Measurements from ENCODE around the gene PRSS38. TPM values are rescaled to one million over a fixed set of nuclear protein-coding genes. Genes with fewer than 3 reads are reported as not detected.

The PRSS38 gene
- total RNA-seq = not detected

DNA sequence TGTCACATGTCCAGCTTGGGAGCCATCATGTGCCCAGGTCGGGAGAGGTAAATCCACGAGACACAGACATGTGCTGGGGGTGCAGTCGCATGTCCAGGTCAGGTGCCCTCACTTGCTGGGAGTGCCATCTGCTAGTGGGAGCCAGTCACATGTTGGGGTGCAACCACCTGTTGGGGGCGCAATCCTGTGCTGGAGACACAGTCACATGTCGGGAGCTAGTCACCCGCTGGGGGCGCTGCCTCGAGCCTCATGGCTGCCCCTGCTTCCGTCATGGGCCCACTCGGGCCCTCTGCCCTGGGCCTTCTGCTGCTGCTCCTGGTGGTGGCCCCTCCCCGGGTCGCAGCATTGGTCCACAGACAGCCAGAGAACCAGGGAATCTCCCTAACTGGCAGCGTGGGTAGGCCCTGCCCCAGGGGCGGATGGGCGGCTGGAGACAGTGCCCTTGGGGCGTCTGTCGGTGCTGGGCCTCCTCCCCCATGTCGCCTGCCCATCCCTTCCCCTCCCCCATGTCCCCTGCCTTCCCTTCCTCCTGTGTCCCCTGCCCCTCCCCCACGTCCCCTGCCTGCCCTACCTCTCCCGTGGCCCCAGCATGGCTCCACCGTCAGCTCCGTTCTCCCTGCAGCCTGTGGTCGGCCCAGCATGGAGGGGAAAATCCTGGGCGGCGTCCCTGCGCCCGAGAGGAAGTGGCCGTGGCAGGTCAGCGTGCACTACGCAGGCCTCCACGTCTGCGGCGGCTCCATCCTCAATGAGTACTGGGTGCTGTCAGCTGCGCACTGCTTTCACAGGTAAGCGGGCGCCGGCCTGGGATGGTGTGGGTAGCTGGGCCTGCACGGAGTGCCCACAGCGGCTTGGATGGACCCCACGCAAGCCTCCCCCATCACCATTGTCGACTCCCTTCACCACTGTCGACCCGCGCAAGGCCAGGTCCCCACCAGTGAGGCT, at the start of gene PRSS38:
PRSS38 (plus strand) TSS at position 208 of the 942 bp plus-strand sequence; CDS start at position 250, 42 bp downstream.
- DNase-seq = no peak

DNA sequence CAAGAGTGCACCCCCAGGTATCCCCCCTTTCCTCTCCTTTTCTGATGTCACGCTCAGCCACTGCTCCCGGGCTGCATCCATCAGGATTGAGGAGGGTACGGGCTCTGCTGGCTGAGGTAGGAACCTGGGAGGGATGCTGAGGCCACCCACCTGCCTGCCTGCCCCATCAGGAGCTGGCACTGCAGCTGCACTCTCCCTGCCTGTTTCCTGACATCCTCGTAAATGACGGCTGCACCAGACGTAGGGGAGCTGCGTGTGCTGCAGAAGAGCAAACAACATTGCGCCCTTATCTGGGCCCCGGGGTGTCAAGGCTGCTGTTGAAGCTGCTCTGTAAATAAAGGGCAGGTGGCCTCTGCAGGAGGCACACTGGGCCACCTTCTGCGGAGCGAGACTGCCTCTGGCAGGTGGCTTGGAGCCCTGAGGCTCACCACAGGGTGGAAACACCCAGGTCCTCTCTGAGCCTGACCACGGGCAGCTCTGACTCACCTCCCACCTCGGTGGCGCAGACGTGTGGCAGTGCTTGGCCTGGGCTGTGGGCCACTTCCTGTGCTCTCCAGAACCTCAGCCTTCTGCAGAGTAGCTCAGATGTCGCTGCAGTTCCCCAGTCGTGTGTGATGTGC, 49.4 kb upstream of the PRSS38 start:
- peak; percentile 65 for DNase-seq

DNA sequence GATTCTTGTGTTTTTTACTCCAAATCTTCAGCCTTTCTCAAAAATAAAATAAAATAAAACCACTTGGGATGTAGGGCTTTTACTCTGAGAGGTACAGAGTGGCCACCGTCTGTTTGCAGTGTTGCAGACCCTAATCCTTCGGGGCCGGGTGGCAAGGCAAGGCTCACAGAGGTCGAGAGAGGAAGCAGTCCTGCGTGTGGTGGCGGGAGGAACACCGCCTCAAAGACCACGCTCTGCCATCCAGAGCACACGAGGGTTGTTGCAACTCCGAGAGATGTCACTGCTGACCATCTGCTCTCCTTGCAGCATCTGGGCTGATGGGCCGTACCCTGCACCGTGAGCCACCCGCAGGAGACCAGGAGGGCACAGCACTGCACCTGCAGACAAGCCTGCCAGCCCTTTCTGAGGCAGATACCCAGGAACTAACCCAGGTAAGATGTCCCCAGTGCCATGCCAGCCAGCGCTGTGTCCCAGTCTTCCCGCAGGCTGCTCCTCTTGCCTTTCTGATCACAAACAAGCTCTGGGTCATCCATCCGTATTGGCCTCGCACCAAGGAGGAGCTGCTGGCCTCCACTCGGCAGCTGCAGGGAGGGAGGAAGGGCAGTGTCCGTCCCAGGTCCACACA, 48.7 kb upstream of the PRSS38 start:
- no peak for DNase-seq

DNA sequence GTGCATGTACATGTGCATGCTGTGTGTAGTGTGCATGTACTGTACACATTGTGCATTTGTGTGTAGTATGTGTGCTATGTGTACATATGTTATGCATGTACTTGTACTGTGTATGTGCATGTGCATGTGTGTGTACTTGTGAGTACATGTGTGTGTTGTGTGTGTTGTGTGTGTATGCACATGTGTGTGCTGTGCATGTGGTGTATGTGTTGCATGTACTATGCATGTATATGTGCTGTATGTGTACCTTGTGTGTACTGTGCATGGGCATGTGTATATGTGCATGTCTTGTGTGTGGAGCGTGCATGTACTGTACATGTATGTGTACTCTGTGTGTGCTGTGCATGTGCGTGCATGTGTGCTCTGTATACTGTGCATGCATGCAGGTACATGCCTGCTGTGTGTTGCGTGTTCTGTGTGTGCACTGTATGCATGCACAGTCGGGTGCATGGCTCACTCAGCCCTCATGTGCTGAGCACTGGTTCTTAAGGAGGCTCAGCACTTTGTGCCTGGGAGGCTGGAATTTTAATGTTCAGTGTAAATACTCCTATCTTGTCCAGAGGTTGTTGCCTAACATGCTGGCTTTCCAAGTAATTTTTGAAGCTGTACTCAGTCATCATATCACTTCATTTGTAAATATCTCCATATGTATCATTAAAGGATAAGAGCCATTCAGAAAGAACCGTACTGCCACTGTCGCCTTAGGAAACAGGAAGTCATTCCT, 47.9 kb upstream of the PRSS38 start:
- no peak for DNase-seq

DNA sequence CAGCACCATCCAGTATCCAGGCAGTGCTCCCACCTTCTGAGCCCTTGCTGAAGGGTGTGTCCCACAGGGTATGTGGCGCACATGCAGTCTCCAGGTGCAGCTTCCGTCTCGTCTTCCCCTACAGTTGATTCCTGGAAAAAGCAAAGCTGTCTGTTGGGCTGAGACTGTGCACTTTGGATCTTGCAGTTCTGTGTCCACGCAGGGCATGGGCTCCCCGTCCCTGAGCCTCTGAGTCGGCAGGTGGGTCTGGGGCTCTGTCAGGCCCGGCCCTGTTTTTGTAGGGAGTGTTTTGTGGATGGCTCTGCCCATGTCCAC, 47.4 kb upstream of the PRSS38 start:
- no peak for DNase-seq

DNA sequence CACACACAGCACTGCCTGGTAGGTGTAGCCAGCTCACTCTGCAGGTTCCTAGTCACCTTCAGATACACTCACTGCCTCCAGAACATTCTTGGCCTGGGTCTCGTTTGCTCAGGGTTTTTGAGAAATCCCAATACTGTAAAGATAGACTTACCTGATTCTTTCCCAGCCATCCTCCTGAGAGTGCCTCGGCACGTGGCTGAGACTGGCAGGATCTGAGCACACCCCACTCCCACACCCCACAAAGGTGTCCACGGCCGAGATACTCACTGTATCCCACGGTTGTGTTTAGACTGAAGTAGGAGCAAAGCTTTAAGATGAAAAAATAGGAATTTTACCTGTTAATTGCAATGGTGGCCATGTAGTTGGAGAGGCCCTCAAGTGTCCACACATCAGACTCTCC, 46.8 kb upstream of the PRSS38 start:
- no peak for DNase-seq

DNA sequence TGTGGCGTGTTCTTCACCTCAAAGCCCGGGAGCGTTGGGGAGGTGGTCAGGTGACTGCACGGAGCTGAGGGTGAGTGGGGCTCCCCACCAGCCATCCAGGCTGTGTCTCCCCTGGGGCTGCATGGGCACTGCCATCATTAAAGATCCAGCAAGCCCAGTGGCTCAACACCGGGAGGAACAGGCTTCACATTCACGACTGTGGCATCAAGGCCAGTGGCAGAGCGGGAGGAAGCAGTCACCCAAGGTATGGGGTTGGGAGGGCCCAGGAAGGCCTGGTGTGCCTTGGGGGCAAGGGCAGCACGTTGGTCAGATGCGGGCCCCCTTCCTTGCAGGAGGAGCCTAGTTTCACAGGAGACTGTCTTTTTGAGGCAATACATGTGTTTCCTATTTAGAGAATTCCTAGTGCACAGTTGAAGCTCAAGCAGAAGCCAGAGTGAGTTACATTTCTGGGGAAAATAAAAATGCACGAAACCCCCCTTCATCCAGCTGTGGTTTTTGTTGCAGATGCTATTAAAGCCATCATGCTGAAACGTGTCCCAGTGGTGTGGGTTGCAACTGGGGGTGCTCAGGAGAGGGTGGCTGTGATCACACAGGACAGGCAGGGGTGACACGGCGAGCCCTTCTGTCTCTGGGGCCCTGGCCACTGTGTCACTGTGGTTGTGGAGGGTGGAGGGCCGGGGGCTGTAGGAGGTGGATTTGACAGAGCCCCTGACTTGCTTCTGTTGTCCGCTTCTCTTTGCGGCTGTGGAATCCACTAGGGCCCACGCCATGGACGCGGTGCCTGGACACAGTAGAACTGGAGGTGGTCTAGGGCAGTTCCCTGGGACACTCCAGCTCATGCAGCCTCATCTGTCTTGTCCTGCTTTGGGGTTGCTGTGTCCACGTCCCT, 46.2 kb upstream of the PRSS38 start:
- DNase-seq = no peak

DNA sequence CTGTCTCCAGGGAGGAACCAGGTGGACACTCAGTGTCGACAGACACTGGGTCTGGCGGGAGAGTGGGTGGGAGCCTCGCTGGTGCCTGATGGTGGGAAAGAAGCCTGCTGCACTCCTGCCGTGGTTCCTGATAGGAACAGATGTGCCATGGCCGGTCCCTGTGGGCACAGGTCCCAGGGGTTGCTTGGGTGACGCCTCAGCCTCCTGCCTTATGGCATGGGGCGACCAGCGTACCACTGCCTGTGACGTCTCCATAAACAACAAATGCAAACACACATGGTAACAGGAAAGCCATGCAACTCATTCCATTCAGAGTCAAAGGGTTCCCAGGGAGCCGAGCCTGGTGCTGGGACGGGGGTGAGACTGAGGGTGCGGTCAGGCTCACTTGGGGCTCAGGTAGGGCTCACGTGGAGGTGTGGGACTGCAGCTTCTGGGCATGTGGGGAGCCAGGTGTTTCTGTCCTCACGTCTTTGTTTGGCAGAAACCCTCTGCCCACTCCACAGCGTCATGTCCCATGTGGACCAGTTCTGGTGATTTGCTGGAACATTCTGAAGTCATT, 45.5 kb upstream of the PRSS38 start:
- DNase-seq = no peak

DNA sequence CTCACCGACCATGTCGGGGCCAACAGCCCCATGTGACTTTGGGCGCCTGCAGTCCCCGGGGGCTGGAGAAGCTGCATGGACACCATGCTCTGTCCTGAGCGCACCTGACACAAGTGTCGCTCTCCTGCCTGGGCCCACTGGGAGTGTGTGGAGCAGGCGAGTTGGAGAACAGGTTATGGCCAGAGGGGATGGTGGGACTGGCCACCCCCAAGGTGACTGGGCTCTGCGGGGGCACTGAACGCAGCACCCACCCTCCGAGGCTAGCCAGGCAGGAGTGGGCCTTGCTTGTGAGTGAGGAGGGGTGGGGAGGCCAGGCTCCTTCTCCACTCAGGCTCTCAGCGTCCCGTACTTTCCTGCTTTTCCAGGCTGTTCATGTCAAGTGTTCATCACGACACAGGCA, 44.7 kb upstream of the PRSS38 start:
- no peak for DNase-seq

DNA sequence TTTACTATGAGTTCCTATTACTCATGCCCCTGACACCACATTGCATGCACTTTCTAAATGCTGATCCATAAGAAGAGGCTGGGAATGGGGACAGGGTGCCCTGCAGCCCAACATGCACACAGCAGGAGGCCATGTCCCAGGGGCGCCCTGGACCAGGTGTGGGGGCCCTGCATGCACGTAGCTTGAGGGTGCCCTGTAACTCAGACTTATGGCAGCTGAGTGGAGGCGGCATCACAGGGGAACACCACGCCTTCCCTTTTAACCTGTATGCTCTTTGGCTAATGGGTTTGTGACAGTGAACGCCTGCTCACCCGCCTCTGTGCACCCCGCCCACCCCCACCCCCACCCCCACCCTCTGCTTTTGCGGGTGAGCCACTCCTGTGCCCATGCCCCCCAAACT, 44.1 kb upstream of the PRSS38 start:
- DNase-seq = no peak

DNA sequence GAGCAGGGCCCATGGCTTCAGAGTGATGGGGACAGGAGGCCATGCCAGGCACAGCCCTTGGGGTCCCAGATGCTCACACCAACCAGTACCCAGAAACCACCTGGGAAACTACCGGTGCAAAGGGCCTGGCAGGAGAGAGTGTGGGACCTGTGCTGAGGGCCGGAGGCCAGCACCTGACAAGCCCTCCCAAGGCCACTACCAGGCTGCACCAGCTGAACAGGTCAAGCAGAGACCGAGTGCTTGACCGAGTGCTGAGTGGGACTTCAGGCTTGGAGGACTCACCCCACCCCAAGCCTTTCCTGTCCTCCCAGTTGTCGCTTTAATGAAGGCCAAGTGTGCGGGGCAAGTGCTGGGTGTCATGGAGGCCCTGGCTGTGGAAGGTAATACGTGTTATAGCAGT, 43.7 kb upstream of the PRSS38 start:
- no peak for DNase-seq

DNA sequence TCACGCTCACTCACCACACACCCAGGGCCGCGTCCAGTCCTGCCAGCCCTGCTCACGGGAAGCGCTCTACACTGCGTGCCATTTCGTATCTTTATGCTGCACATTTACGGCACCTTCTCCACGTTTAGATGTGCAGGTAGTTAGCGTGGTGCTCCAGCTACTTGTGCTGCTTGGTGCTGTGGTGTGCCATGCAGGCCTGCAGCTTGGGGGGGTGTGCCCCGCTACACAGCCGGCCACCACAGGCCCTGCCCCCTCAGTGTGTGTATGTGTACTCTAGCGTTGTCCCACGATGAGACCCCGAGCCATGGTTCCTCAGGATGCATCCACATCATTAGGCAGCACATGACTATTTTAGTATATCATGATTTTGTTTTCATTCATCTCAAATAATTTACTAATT, 41.9 kb upstream of the PRSS38 start:
- no peak for DNase-seq

DNA sequence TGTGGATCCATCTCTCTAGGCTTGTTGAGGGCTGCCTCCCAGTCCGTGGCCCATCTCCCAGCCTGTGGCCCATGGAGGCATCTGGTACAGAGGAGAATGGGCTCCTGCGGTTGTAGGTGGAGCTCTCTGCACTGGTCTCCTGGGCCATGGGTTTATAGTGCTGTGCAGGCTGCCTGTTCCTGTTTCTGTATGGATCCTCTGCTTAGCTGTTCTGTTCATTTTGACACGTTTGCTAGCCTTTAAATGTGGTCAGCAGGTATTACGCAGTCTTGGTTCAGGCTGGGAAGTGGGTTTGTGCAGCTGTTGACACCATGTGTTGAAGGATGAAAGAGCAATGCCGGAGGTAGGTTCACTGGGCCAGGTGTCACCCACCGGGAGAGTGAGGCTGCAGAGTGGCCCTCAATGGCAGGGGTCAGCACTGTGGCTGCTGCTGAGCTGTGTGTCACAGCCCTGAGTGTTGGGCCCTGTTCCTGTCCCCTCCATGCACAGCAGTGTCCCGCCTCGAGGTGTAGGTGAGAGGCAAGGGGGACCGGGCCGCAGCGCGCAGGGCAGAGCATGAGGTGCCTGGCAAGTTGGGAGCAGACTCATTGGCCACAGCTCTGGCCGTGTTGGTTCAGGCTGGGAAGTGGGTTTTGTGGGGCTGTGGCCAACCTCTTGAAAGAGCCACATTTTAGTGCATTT, 41.3 kb upstream of the PRSS38 start:
- no peak for DNase-seq

DNA sequence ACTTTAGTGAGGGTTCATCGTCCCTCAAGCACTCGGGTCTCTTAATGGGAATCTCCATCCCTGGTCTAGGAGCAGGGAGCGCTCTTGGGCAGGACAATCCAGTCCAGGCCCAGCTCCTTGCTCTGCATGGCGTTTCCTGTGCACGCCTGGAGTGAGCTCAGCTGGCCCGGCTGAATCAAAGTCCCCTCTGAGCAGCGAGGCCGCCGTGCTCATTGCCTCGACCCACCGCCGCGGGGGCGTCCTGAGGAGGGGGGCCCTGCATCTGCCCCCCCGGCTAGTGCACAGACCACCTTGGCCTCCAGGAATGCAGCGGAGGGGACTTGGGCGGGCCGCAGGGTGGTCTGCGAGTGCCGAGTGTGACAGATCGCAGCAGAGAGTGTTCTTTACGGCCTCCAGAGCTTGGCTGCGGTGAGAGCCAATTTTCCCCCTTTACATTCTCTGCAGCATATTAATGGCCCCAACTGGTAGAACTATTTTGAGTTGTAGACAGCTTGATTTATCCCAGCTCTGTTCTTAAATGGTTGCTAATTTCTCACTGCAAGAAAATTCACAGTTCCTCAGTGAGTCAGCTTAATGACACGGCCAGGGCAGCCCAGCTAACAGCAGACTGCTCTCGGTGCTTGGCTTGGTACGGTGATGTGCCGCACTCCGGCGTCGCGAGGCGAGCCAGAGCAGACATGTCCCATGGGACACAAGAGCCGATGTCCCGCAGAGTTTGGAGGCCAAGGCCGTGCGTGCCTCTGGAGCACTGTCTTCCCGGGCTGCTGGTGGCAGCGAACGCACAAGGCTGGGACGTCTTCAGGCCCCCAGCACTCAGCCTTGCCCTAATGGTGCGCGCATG, 40.4 kb upstream of the PRSS38 start:
- no peak for DNase-seq

DNA sequence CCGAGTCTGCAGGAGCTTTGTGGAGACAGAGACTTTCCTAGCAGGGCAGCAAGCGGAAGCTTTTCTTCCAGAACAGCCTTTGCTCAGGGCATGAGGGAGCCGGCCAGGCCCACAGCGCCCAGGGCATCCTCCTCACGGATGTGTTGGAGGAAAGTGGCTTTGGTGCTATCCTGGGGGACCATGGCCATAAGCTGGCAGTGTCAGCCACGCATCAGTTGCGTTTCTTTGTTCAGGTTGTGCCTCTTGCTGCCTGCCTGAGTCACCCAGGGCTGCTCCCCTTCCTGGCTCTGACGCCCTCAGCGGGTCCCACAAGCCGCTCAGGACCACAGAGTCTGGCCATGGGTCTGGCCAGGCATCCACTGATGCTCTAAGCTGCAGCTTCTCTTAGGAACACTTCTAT, 39.6 kb upstream of the PRSS38 start:
- no peak for DNase-seq

DNA sequence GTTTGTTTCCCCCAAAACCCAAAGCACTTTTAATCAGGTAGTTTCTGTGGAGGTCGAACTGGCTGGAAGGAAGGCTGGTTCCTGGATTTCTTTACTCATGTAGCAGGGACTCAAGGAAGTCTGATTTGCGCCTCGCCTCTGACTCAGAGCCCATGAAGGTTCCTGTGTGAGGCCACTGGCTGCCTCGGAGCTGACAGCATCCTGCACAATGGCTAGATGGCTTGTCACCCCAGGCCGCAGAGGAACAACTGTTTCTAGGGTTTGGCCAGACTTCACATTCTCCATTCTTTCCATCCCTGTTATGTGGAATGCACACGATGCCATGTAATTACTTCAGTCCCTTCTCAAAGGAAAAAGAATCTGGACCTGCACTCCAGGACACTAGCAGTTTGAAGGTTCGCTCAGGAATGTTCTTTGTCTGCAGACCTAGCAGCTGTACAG, 39.1 kb upstream of the PRSS38 start:
- DNase-seq = no peak

DNA sequence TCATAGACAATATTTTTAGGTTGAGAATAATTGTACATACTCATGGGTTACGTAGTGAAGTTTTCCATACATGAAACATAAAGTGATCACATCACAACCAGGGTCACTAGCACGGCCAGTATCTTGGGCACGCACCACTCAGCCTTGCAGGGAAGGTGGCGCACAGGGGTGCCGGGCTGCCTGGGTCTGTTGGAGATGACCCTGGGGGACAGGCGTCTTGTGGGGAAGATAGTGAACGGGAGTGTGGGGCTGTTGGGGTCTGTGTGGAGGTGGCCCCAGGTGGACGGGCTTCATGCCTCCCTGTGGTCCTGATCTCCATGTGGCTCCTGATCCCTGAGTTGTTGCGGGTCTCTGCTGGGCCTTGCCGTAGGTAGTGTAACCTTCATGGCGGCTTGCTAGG, 38.3 kb upstream of the PRSS38 start:
- no peak for DNase-seq

DNA sequence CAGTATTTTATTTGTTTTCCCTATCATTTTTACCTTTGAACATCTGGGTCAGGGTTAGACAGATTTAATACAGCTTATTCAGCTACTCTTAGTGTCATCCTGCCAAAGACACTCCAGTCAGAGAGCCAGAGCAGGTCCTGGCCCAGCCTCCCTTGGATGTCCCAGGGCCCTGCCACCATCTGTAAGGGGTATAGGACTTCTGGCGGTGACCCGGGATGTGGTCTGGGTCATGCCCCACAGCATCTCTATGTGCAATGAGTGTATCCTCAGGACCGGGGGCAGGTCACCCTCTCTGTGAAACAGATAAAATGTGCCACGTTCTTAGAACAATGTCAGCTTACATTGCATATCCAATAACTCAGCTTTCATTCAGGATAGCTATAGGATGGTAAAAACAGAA, 37.8 kb upstream of the PRSS38 start:
- no peak for DNase-seq

DNA sequence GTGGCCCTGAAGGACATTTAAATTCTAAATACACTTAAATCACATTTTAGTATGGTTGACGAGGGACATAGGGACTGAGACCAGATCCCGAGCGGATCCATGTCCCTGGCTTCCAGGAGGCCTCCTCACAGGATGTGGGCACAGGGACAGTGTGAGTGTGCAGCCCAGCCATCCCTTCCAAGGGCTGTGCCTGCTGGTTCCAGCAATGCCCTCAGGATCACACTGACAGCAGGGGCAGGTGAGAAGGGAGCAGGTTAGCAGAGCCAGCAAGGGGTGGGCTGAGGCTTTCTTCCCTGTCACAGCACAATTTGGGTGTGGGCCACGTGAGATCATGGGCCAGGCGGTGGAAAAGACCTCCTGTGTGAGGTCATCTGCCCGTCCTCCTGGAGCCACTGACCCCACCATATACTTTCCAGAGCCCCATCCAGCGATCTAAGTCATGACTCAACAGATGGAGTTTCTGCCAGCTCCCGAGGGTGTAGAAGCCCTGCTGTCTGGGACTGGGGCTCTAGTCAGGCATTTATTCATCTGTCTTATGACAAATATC, 37.0 kb upstream of the PRSS38 start:
- DNase-seq = no peak

DNA sequence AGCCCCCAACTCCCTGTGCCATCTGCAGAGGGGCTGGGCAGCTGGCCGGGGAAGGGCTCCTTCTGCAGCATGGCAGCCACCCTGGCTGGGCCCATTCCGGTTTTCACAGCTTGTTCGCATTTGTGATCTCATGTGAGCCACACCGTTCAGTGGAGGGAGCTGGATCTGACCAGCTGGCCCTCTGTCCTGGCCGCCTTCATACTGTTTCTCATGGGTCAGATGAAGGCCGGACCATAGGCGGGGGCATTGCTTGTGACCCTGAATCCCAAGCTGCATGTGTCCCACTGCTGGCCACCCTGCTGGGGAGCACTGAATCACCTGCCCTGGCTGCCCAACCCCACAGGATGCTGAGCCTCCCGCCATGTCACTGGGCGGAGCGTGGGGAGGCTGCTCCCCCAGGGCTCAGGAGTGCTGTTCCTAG, 36.4 kb upstream of the PRSS38 start:
- no peak for DNase-seq
